HG03460 (cell line): Measurements from ENCODE around the gene DNAJA4.
"Not testable (repeated sequence)": the region's sequence is repeated elsewhere in the genome, so short reads cannot be mapped to it uniquely, and the experiment has no call there.

Source experiments
- ATAC-seq: cut with Tn5 transposase; IDR thresholded peaks from one replicate; pipeline ENCODE4 v1.9.1; 2021; ENCODE audit not compliant: unreplicated experiment

The DNAJA4 gene

GRCh38 chr15:78243491-78243941 is 20.8 kb upstream of the DNAJA4 start:
- ATAC-seq, result no peak

DNA sequence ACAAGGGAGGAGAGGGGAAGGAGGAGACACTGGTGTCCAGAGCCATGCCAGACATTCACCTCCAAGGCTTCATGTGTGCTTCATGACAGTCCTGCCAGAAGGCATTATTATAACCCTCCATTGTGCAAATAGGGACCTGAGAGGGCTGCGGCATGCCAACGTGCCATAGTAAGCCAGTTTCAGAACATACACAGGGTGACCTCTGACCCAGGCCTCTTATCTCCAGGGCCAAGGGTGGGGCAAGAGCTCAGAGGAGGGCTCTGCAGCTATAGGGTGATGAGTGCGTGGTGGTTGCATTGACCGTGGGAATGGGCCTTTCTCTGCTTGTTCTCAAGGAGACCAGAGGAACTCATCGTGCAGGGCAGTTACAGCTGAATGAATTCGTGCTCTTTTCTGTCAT is 20.3 kb upstream of the DNAJA4 start:
- ATAC-seq, result no peak

DNA sequence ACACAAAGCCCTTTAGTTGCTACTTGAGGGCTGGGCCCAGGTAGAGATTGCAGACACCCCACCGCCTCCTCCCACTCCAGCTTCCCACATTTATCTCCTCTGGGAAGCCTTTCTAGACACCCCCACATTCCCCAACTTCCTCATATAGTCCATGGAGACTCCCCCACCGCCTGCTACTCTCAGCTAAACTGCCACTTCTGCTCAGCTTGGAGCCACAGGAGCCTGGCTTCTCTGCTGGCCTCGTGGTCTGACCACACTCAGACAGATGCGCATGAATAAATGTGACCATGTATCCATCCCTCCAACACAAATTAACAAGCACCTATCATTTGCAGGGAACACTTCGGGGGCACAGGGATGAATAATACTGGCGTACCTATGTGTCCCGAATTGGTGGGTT is 19.5 kb upstream of the DNAJA4 start:
- ATAC-seq, result no peak

- ATAC-seq, result not testable (repeated sequence)
Observed at GRCh38 chr15:78245392-78245791, 19.0 kb upstream of the DNAJA4 start.

DNA sequence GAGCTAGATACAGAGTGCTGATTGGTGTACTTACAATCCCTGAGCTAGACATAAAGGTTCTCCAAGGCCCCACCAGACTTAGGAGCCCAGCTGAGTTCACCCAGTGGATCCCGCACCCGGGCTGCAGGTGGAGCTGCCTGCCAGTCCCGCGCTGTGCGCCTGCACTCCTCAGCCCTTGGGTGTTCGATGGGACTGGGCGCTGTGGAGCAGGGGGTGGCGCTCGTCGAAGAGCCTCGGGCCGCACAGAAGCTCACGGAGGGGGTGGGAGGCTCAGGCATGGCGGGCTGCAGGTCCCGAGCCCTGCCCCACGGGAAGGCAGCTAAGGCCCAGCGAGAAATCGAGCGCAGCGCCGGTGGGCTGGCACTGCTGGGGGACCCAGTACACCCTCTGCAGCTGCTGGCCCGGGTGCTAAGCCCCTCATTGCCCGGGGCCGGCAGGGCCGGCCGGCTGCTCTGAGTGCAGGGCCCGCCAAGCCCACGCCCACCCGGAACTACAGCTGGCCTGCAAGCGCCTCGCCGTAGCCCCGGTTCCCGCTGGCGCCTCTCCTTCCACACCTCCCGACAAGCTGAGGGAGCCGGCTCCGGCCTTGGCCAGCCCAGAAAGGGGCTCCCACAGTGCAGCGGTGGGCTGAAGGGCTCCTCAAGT is 18.3 kb upstream of the DNAJA4 start:
- ATAC-seq, result not testable (repeated sequence)

GRCh38 chr15:78247911-78248310 is 16.5 kb upstream of the DNAJA4 start:
- no peak for ATAC-seq

DNA sequence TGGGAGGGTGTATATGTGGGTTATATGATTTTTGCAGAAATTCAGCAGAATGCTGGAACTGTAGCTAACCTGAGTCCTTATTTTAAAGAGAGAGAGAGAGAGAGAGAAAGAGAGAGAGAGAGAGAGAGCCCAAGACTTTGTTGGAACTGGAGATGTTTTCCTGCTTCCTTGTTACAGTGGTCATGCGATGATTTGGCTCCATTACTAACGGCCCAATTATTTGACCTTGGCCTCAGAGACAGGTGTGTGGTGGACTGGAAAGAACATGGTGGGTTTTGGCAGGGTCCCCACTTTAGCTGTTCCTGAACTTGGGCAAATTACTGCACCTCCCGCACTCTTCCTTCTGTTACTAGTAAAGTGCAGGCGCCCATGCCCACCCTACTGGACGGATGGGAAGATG is 15.2 kb upstream of the DNAJA4 start:
- no peak for ATAC-seq

DNA sequence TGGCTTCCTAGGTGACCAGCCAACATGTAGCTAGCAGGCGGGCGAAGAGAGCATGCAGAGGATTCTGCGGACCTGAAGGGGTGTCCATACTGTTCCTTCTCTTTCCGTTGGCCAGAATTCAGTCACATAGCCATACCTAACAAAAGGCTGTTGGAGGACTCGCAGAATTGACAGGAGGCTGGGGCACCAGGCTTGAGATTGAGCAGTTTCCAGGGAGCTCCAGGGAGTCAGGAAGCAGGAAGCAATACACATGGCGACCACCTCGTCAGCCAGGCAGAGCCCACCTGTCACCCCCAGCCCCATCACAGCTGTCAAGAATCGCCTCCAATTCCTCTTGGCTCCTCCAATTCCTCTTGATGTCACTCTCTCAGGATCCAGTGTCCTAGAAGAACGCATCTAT is 13.2 kb upstream of the DNAJA4 start:
- ATAC-seq, result no peak

DNA sequence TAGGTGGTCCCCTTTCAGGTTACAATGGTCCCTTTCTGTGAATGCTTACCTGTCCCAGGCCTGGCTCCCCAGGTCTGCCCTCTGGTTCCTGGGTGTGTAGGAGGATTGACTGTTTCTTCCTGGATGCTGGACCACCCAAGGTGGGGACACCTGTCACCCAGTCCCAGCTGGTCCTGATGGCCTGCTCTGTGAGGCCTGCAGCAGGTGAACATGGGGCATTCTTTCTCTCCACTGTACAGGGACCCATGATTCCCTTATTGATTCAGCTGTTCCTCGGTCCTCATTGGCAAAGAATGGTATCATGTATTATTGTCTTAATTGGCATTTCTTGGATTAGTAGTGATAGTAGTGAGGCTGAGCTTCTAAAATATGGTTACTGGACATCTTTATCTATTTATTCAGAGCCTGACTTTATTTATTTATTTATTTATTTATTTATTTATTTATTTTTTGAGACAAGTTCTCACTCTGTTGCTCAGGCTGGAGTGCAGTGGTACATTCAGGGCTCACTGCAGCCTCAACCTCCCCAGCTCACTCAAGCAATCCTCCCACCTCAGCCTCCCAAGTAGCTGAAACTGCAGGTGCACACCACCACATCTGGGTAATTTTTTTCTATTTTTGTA is 8.8 kb upstream of the DNAJA4 start:
- ATAC-seq, result no peak

DNA sequence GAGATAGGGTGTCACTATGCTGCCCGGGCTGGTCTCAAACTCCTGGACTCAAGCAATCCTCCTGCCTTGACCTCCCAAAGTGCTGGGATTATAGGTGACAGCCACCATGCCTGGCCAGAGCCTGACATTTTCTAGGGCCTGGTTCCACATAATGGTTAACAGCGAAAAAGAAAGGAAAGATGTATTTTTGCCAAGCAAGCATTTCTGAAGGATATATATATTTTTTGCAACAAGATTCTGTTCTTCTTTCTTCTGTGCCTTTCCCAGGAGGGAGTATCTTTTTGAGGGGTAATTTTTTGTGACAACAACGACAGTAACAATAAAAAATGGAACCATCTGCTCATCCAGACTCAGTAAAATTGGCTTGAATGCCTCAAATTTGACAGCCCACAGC is 8.3 kb upstream of the DNAJA4 start:
- no peak for ATAC-seq

DNA sequence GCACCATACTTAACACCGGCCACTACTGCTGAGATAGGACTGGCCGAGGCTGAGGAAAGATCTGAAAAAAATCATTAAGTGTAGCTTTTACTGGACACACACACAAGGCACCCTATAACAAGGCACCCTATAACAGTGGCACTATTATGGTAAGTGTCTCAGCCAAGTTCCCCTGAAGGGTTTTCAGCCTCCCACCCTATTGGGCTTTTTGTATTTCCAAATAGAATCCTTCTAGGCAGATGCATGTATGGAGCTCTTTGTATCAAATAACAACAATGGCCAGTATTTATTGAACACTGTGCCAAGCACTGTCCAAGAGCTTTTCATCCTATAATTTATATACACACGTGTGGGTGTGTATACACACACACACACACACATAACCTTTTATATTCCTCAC is 6.7 kb upstream of the DNAJA4 start:
- no peak for ATAC-seq

DNA sequence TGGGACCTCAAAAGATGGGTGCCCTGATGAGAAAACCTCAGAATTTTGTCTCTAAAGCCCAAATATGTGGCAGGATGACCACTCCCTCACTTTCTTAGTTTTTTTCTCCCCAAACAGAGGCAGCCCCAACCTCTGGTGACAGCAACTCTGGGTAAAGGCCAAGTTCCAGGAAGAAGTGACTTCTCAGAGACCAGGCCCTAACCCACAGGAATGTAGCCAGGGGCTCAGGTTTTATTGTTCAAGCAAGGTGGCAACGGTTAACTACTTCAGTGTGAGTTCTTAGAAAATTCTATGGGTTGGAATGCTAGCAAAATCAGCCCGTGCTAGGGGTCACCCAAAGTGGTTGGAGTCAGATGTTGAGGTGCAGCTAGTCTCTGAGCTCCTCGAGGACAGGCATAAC is 5.1 kb upstream of the DNAJA4 start:
- no peak for ATAC-seq

- no peak for ATAC-seq
Observed at GRCh38 chr15:78260489-78260888, 3.9 kb upstream of the DNAJA4 start.

GRCh38 chr15:78261062-78261461 is 3.3 kb upstream of the DNAJA4 start:
- no peak for ATAC-seq

GRCh38 chr15:78263351-78263781 is 996 bp upstream of the DNAJA4 start:
- no peak for ATAC-seq

DNA sequence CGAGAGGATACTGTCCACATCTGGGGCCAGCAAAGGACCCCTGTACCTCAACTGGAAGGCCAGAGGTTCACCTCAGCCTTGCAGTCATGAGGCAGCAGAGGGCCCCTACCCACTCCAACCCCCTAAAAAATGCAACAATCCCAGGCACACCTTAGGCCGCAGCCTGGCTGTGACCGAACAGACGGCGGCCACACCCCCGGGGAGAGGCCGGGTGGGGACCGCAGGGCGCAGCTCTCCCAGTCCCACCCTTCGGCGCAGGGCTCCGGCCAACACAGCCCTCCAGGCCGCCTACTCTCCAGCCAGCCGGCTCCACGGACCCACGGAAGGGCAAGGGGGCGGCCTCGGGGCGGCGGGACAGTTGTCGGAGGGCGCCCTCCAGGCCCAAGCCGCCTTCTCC is 457 bp upstream of the DNAJA4 start:
- ATAC-seq, result no peak

- no peak for ATAC-seq
Observed at GRCh38 chr15:78265137-78265460, 737 bp downstream of the DNAJA4 start.

DNA sequence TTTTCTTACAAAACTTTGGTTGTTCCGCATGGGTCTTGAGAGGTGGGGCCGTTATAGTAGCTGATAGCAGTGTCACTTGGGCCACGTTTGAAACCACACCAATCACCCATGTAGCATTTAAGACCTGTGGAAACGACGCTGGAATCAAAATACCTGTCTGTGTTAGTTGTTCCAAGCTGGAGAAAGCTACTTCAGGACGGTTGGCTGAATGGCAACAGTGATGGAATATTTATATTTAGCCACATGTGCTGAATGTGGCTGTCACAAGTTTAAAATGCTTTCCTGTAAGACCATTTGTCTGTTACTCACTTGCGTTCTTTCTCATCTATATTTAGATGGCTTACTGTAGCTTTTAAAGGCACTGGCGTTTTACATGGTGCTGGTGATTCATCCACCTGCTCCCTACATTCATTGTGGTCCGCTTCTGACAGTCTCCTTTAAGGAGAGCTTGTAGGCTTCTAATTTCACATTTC is 1.4 kb downstream of the DNAJA4 start:
- ATAC-seq, result no peak

DNA sequence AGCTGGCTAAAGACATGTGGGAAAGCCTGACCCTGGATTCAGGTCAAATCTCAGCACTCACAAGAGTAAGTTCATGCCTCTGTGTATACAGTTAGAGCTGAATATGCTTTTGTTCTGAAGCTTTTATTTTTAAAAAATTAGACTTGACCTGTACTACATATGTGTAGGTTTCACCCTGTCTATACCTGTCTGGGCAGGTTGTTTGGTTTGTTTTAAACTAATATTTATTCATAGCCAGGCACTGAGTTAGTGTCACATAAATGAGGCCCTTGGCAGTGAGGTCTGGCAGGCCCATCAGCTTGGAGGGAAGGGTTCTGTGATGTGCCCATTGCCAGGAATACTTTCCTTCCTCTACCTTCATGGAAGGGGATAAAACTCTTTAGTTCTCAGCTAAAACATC is 1.9 kb downstream of the DNAJA4 start:
- no peak for ATAC-seq

DNA sequence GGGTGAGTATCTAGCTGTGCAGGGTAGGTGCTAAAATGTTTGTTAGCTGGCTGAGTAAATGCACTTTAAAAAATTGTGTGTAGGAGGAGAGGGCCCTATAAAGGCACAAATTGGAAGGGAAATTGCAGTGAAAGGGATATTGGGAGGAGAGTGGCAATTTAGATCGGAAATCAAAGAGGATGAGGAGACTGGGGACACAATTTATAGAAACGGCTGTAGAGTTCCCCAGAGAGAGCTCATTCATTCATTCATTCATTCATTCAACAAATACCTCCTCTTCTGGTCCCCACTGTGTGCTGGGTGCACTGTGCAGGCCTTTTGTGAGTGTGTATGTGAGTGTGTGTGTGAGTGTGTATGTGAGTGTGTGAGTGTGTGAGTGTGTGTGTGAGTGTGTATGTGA is 2.4 kb downstream of the DNAJA4 start:
- ATAC-seq, result no peak

- no peak for ATAC-seq
Observed at GRCh38 chr15:78272316-78272715, 8.0 kb downstream of the DNAJA4 start.

GRCh38 chr15:78272776-78273175 is 8.4 kb downstream of the DNAJA4 start:
- no peak for ATAC-seq

DNA sequence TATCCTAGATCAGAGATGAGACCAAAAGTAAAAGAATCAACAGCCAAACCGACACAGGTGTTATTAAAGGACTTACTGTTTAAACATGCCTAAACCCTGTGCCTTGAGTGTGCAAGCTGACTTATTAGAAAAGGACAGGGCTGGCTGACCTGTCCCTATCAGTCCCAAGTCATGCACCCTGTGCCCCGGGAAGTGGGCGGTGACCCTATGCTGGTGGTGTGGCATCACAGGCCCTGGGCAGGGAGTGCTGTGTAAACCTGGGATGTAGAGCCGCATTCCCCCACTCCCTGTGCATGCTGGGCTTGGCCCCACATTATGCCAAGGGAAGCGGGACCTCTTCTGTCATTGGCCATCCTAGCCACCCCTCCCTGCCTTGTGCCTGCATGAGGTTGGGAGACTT is 10.6 kb downstream of the DNAJA4 start:
- no peak for ATAC-seq
